Subcutaneous abdominal adipose tissue (tissue), 5 donors: Measurements from ENCODE around the gene ANTXRL.
"Not testable (repeated sequence)": the region's sequence is repeated elsewhere in the genome, so short reads cannot be mapped to it uniquely, and the experiment has no call there.

Source experiments
- H3K27ac ChIP-seq: one replicate; pipeline ENCODE4 v1.7.0; 2013; ENCODE audit warnings: low read depth, mild to moderate bottlenecking, inconsistent platforms, low read length, moderate library complexity
- H3K27me3 ChIP-seq, 5 donors: one replicate each; pipeline ENCODE4 v1.7.0; 2013; ENCODE audit warnings: low read length in 5 of 5, inconsistent platforms in 1 of 5; ENCODE audit not compliant: control insufficient read depth in 5 of 5, insufficient read depth in 4 of 5
- H3K36me3 ChIP-seq, 5 donors: one replicate each; pipeline ENCODE4 v1.7.0; 2013; ENCODE audit warnings: low read length in 5 of 5; ENCODE audit not compliant: control insufficient read depth in 5 of 5, insufficient read depth in 5 of 5
- H3K4me1 ChIP-seq, 5 donors: one replicate each; pipeline ENCODE4 v1.7.0; 2013; ENCODE audit warnings: low read length in 5 of 5, mild to moderate bottlenecking in 3 of 5, moderate library complexity in 1 of 5; ENCODE audit not compliant: control insufficient read depth in 5 of 5, insufficient read depth in 5 of 5
- H3K4me3 ChIP-seq, 5 donors: one replicate each; pipeline ENCODE4 v1.7.0; 2013; ENCODE audit warnings: low read length in 5 of 5, low read depth in 1 of 5
- H3K9ac ChIP-seq, 5 donors: one replicate each; pipeline ENCODE4 v1.7.0; 2013; ENCODE audit warnings: low read length in 5 of 5, mild to moderate bottlenecking in 4 of 5, moderate library complexity in 3 of 5
- H3K9me3 ChIP-seq, 5 donors: one replicate each; pipeline ENCODE4 v1.7.0; 2013; ENCODE audit warnings: low read length in 5 of 5; ENCODE audit not compliant: control insufficient read depth in 5 of 5
- donor health status: healthy.
- donor health status: healthy.
- donor health status: healthy.
- donor health status: healthy.
- donor health status: healthy.

Gene ANTXRL

DNA sequence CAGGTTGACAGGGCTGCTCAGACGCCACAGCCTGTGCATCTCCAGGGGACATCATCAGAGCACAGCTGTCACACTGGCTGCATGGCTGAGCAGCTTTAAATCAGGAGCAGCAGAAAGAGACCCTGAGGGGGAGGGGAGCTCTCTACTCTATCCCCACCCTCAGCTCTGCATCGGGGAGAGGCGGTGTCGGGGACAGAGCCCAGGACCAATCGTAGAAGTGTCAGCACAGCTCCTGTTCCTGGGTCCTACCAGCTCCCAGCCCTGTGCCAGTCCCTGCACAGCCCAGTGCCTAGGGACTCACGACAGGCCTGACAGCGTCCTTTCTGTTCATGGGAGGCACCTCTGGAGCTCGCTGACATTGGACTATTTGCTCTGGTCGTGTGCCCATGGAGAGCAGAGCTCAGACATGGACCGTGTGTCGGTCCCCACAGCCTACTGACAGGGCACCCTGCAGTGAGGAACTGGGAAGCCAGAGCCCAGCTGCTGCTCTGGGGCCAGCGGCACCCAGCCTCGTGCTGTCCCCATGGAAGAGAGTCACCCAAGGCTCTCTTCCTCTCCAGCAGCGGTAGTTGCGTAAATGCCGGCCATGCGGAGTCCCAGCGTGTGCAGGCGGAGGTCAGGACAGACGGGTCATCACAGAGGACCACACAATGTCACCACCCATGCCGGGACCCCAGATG is 20.4 kb upstream of the ANTXRL start:
- no peaks in the 10 kb centered on the region for H3K9me3 ChIP-seq
- H3K4me3 ChIP-seq: no peak overlapping the region
- H3K4me1 ChIP-seq: no peaks in the 10 kb centered on the region
- no peaks in the 10 kb centered on the region for H3K36me3 ChIP-seq
- H3K27ac ChIP-seq: no peak overlapping the region
- no peak overlapping the region for H3K9ac ChIP-seq
- no peaks in the 10 kb centered on the region for H3K27me3 ChIP-seq

GRCh38 chr10:46267132-46267985 is 19.4 kb upstream of the ANTXRL start:
- H3K36me3 ChIP-seq: no peaks in the 10 kb centered on the region
- H3K9me3 ChIP-seq: no peaks in the 10 kb centered on the region
- H3K27me3 ChIP-seq: no peaks in the 10 kb centered on the region
- no peak overlapping the region for H3K4me3 ChIP-seq
- H3K4me1 ChIP-seq: peaks cover 0 to 3% (median 0%) of the 10 kb centered on the region in 5 donors
- no peak overlapping the region for H3K9ac ChIP-seq
- no peak overlapping the region for H3K27ac ChIP-seq

DNA sequence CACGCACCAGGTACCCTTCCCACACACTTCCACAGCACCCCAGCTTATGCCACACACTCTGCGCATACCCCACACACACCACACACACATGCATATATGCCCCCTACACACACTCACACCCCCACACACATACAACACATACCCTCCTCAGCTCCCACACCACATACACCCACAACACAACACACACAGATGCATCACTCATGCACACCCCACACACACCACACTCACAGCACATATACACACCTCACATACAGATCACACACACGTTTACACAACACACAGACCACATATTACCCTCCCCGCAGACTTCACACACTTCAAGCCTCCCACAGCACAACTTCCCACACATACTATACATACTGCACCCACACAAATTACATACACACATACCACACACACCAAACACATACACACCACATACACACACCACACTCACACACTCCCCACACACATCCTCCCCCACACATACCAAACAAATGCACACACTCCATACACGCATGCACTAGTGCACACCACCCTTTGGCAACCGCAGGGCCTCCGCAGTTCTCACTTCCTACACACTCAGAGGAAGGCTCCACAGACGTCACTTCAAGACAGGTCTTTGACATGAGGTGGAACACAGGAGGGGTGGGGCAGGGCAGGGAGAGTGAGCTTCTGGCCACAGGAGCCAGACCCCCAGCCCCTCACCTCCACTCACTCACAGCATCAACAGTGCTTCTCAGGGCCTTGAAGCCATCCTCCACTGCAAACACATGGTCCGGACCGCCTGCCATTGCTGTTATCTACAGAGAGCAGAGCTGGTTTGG is 18.5 kb upstream of the ANTXRL start:
- peaks cover 0 to 10% (median 0%) of the 10 kb centered on the region in 5 donors for H3K4me1 ChIP-seq
- no peaks in the 10 kb centered on the region for H3K27me3 ChIP-seq
- H3K36me3 ChIP-seq: no peaks in the 10 kb centered on the region
- H3K27ac ChIP-seq: no peak overlapping the region
- no peak overlapping the region for H3K4me3 ChIP-seq
- H3K9me3 ChIP-seq: no peaks in the 10 kb centered on the region
- H3K9ac ChIP-seq: no peak overlapping the region

- H3K27ac ChIP-seq, H3K4me1 ChIP-seq, H3K9me3 ChIP-seq, H3K4me3 ChIP-seq, H3K9ac ChIP-seq, H3K36me3 ChIP-seq, H3K27me3 ChIP-seq: not testable (repeated sequence)
Measured at GRCh38 chr10:46269554-46270053, 17.2 kb upstream of the ANTXRL start.

DNA sequence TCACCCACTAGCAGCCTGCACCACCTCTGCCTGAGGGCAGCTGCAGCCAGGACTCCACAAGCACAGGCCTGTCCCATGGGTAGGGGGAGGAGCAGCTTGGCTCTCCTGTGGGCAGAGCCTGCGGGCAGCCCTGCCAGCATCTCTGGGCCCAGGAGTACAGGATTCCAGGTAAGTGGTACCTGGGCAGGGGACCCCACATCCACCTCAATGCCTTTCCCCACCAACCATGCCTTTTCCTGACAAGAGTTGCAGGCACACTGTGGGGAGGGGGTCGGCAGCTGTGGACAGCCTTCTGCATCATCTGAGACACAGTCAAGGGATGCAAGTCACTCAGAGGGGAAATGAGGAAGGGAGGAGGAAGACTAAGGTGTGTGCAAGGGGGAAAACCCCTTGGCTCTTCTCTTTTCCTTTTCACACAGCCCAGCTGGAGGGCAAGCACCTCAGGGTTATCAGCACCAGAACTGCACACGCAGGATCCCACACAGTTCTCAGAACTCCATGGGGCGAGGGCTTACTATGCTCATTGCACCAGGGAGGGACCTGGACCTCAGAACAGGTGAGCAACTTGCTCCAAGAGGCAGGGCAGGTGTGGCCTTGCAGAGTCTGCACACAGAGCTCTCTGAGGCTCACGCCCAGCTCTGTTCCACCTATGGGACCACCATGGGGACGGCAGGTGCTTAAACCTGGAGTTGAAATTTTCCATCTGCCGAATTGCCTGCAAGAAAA is 16.5 kb upstream of the ANTXRL start:
- H3K4me3 ChIP-seq: no peak overlapping the region
- no peaks in the 10 kb centered on the region for H3K9me3 ChIP-seq
- no peaks in the 10 kb centered on the region for H3K36me3 ChIP-seq
- H3K27me3 ChIP-seq: no peaks in the 10 kb centered on the region
- H3K27ac ChIP-seq: no peak overlapping the region
- peaks cover 0 to 10% (median 0%) of the 10 kb centered on the region in 5 donors for H3K4me1 ChIP-seq
- no peak overlapping the region for H3K9ac ChIP-seq

DNA sequence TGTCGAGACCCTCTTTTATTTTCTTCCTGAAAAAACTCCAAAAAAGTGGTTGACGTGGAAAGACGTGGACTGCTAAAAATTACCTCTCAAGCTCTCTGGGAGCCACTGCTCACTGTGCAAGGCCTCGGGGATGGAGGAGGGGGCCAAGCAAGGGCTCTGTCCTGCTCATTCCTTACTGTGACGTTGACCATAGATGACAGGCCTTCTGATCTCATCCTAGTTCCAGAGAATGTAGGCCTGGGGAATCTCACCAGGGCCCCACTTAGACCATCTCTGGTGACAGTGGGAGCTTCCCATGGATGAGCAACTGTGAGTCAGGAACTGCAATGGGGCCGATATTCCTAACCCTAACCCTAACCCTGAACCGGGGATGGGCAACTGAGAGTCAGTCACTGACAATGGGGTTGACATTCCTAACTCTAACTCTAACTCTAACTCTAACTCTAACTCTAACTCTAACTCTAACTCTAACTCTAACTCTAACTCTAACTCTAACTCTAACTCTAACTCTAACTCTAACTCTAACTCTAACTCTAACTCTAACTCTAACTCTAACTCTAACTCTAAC is 15.8 kb upstream of the ANTXRL start:
- not testable (repeated sequence) for H3K4me1 ChIP-seq, H3K27me3 ChIP-seq, H3K27ac ChIP-seq, H3K36me3 ChIP-seq, H3K4me3 ChIP-seq, H3K9me3 ChIP-seq, H3K9ac ChIP-seq

GRCh38 chr10:46271795-46272499 is 14.8 kb upstream of the ANTXRL start:
- not testable (repeated sequence) for H3K27me3 ChIP-seq, H3K9ac ChIP-seq, H3K36me3 ChIP-seq, H3K9me3 ChIP-seq, H3K4me1 ChIP-seq, H3K27ac ChIP-seq, H3K4me3 ChIP-seq

GRCh38 chr10:46272863-46273415 is 13.9 kb upstream of the ANTXRL start:
- Histone ChIP-seq H3K27me3 (no peaks in the 10 kb centered on the region), H3K4me1 (peaks cover 0 to 10% (median 0%) of the 10 kb centered on the region in 5 donors), H3K36me3 (no peaks in the 10 kb centered on the region), H3K27ac (no peak overlapping the region), H3K9ac (no peak overlapping the region), H3K9me3 (no peaks in the 10 kb centered on the region), H3K4me3 (no peak overlapping the region)
